ENCODE results near the gene CLK3.
"Not testable (repeated sequence)": the region's sequence is repeated elsewhere in the genome, so short reads cannot be mapped to it uniquely, and the experiment has no call there.

CLK3 gene

DNA sequence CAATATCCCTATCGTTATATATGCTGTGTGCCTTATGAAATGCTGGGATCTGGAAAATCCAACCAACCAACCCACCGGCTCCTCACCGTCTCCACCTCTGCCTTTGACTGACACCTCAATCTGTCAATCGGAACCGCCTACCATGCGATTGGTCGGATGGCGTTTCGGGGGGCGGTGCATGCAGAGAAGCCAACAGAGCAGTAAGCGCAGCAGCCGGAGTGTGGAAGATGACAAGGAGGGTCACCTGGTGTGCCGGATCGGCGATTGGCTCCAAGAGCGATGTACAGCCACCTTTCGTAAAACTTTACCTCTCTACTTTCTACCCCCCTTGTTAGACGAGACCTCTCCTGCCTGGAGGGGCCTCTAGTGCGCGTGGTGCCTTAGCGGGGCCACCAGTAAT is 6.3 kb downstream of the CLK3 start:
- DNase-seq: no peak

DNA sequence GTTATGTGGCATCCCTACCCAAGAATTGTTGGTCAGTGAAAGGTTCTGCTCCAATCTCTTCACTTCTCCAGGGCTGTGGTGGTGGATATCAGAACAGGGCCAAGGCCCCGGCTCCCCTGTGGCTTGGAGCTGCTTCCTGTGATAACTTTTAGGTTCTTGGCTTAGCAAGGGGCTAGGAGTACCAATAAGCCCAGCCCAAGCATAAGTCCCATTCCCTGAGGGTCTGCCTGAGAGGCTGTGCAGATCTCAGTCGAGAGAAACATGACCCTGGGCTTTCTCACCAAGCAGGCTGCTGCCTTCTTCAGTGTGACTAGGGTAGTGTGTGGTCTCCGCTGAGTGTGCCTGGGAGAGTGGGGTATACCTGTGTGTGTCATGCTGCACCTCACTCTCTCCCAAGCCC is 7.1 kb downstream of the CLK3 start:
- no peak for DNase-seq

DNA sequence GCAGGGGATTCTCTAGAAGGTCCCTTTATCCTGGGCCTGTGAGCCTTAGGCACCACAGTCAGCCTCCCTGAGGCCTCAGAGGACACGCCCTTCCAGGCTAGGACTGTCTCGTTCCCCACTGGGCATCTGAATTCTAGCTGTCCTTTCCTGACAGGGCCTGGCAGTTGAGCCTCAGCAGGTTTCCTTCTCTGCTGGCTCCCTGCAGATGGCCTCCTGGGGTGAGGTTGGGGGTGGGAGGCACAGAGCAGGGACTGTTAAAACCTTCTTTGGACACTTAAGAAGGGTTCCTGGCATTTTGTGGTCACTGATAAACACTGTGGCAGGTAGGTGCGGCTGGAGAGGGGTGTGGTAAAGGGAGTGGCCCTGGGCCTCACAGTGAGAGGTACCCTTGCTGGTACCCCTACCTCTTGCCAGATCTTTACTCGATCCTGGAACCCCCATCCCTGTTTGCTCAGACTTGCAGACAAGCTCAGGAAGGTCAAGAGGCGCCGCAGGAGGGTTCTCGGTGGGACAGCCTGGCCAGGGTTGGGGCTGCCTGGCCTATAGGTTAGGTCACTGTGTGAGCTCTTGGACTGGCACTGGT is 8.5 kb downstream of the CLK3 start:
- DNase-seq: no peak

DNA sequence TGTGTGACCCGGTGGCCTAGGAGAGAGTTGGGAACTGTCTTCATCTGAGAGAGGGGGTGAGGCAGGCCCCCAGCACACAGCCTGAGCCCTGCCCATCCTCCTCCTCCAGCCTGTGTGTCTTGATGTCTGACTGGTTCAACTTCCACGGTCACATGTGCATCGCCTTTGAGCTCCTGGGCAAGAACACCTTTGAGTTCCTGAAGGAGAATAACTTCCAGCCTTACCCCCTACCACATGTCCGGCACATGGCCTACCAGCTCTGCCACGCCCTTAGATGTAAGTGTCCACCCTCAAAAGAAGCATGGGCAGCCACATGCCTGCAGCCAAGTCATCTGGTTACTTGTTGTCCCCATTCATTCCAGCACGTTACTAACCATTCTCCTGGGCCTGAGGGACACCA is 10.1 kb downstream of the CLK3 start:
- DNase-seq: no peak

DNA sequence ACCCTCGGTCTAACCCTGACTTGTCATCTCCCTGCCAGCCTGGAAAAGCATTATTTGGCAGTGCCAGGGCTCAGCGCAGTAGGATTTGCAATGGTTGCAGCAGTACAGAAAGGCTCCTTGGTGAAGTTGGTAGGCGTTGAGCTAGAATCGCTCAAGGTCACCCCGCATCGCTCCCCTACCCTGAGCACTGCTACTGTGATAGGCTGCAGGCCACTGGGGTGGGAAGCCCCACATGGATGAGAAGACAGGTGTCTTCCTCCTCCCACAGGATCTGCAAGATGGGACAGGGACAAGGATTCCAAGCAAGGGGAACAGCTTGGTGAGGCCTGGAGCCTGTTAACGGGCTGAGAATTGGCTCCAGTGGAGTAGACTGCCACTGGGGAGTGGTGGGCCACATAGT is 10.7 kb downstream of the CLK3 start:
- no peak for DNase-seq

DNA sequence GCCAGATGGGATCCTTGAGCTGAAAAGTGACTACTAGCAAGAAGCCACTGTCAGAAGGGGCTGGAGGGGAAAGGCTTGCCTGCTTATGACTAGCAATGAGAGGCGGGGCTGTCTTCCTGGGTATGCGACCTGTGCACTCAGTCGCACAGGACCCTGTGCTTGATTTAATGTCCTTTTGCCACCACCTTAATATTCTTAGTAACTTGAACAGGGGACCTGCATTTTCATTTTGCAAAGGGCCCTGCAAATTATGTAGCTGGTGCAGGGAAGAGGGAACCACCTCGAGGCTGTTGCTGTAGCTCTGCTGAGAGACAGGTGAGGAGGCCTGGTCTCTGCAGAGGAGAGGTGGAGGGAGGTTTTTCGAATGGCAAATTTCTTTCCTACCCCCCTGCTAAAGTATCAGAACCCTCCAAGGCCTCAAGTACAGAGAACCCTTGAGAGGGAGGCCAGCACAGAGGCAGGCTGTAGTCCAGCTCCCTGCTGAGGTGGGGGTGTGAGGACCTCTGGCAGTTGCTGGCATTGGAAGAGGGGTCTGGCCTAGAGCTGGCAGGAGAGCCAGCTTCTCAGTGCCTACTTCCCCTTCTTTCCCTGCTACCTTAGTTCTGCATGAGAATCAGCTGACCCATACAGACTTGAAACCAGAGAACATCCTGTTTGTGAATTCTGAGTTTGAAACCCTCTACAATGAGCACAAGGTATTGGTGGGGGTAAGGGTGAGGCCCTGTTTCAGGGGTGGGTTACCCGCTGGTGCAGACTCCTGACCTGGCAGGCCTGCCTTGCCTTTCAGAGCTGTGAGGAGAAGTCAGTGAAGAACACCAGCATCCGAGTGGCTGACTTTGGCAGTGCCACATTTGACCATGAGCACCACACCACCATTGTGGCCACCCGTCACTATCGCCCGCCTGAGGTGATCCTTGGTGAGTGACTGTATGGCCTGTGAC is 11.4 kb downstream of the CLK3 start:
- no peak for DNase-seq

DNA sequence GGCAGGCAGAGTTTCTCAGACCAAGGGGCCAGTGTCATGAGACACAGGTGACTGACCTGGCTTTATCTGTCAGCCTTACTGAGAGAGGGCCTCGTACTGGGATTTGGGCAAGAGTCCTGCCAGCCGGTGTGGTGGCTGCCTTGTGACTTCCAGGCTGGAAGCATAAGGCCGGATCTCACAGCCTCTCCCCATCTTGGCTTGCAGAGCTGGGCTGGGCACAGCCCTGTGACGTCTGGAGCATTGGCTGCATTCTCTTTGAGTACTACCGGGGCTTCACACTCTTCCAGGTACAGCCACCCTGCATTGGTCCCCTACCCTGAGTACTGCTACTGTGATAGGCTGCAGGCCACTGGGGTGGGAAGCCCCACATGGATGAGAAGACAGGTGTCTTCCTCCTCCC is 12.1 kb downstream of the CLK3 start:
- DNase-seq: no peak

DNA sequence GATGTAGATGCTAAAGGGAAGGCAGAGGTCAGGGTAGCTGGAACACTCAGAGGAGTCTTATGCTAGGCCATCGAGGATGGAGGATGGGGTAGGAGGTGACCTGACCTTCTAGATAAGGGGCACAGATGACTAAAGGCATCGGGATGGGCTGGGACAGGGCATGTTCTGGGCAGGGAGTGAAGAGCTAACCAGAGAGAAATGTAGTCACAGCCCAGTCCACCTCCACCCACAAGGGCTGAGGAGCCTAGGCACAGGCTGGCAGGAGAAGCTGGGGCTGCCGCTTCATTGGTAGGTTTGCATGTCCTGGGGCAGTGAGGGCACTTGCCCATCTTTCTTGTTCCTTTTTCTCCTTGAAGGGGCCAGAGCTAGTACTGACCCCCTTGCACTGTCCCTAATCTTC is 12.6 kb downstream of the CLK3 start:
- DNase-seq: no peak

DNA sequence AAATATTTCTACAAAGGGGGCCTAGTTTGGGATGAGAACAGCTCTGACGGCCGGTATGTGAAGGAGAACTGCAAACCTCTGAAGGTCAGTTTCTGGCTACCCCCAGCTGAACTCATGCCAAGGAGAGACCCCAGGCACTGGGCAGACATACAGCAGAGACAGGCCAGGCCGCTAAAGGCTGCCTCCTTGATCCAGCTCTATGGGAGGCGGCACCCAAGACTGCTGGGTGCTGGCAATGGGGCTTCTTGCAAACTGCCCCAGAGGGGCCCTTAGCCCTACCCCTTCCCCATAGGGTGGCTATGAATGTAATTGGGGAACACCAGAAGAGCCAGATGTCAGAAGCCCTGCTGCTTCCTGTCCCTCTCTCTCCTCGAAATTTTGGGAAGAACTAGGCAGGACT is 13.3 kb downstream of the CLK3 start:
- DNase-seq: no peak

DNA sequence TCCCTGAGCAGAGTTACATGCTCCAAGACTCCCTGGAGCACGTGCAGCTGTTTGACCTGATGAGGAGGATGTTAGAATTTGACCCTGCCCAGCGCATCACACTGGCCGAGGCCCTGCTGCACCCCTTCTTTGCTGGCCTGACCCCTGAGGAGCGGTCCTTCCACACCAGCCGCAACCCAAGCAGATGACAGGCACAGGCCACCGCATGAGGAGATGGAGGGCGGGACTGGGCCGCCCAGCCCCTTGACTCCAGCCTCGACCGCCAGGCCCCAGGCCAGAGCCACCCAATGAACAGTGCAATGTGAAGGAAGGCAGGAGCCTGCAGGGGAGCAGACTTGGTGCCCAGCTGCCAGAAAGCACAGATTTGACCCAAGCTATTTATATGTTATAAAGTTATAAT is 14.1 kb downstream of the CLK3 start:
- not testable (repeated sequence) for DNase-seq

DNA sequence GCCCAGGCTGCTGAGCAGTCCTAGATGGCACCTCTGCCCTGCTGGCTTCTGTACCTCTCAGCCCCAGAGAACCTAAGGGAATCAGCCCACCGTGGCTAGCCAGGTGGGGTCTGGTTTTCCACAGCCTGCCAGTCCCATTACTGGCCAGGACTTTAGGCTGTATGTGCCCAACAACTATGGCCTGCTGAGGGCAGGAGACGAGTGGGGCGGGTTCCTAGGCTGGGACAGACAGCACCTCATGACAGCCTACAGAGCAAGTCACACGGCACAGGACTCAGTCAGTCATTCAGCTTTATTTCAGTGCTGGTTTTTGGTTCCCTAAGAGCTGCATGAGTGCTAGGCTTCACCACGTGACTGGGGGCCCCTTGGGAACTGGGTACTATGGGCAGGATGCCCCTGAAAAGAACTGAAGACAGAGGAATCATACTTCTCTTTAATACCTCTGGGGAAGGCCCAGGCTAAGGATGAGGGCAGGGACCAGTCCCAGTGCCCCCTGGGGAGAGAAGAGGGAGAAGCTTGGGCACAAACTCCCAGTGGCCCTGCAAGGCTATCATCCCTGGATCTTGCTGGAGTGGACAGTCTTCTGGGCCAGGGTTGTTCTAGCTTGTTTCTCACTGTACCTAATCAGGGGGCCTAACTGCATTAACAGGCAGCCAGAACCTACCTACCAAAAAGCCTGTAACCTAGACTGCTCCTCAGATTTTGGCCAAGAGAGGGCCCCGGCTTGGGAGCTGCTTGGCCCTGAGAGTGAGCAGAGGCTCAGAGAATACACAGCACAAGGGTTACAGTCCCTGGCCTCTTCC is 14.8 kb downstream of the CLK3 start:
- no peak for DNase-seq

DNA sequence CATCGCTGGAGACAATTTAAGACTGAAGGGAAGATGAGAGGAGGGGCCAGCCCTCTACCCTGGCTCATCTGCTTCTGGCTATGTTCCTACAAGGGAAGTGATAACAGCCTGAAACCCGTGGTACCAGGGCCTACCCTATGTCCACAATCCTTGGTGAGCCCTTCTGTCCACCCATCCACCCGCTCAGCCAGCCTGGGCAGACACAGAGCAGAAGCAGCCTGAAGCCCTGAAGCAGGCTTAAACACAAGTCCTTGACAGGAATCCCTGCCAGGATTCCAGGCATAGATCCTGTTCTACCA is 15.4 kb downstream of the CLK3 start:
- no peak for DNase-seq

DNA sequence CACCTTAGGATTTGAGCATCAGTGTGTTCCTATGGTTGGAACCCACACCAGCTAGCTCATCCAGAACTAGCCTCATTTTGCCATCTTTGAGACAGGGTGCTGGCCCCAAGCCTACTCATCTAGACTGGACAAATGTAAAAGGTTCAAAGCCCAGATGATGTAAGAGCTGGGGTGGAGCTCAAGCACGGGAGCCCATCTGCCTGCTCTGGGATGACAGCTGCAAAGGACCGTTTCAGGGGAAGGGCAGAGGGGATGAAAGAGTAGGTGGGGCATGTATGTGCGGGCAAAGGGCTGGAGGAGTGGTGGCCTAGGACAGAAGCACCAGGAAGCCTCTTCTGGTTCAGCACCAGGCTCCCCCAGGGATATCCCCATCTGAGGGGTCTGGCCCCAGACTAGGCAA is 15.8 kb downstream of the CLK3 start:
- no peak for DNase-seq

DNA sequence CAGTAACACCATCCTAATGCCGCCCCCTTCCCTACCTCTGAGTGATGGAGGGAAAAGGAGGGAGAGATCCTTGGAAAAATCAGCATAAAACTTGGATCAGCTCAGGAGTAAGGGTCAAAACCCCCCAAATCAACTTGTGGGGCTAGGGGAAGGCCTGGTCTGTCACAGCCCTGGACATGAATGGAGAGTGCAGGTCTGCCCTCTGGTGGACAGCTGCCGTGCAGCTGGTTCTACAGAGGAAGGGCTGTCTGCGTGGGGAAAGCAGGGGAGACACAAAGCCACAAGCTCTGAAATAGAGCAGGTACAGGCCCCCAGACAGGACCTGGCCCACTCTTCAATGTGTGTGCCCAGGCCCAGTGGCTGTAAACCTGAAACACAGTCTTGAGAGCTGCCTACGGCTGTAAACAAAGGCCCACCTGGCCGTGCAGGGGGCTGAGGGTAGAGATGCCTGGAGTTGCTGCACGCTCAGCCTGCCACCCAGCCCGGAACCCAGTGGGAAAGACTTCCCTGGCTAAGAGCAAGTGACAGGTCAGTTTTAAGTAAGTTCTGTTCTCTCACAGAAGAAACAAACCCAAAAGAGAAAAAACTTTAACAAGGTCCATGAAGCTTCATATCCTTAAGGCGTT is 16.4 kb downstream of the CLK3 start:
- no peak for DNase-seq

DNA sequence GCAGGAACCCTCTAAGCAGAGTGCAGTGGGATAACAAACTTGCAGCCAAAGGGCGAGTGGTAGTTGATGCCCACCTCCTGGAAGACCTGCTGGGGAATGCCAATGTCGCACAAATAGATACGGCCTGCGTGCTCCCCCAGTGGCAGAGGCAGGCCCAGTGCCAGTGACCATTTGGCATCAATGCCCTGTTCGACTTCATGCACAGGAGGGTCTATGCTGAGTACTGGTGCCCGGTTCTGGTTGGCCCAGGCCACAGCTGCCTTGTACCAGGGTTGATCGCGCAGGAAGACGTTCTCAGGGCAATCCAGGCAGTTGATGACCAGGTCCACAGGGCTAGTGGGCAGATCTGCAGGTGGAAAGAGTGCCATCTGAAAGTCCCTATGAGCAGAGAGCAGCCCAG is 17.0 kb downstream of the CLK3 start:
- no peak for DNase-seq

DNA sequence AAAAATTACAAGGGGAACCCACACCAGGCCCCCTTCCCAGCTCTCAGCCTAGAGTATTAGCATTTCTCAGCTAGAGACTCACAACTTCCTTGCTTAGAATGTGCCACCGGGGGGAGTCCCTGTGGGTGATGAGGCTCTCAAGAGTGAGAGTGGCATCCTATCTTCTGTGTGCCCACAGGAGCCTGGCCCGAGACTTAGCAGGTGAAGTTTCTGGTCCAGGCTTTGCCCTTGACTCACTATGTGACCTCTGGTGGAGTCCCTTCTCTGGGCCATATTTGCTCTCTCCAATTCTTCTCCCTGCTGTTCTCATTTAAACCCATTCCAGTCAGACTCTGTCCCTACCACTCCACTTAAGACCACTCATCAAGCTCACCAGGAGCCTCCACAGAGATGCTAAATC is 18.1 kb downstream of the CLK3 start:
- DNase-seq: no peak

DNA sequence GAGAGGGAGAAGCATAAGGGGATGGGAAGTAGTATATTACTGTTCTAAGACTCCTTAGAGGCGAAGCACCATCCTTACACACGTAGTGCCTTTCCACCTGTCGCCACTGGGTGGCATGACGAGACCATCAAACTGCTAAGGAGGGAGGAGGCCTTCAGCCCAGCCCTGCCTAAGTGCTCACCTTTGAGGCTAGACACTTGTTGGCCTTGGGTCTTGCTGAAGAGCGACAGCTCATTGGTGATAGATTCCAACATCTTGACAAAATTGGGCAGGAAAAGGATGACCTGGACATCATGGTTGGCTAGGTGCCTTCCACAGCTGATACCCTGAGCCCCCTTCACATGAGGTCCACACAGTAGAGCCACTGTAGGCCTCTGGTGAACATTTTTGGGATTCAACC is 19.6 kb downstream of the CLK3 start:
- no peak for DNase-seq

DNA sequence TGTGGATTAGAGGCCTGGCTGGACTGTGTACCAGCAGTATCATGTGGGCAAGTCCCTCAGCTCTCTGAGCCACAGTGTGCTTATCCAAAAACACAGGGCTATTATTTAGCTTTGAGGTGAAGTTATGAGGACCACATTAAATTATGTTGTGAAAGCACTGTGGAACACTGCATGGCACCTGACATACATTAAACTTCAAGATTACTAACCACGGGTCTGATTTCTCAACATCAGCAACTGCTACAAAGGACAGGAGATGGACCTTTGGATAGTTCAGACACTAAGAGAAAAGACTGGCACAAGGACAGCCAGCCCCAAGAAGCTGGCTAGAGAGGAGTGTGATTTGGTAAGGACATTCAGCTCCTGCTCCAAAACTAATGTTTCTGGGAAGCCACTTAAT is 21.3 kb downstream of the CLK3 start:
- DNase-seq: no peak

DNA sequence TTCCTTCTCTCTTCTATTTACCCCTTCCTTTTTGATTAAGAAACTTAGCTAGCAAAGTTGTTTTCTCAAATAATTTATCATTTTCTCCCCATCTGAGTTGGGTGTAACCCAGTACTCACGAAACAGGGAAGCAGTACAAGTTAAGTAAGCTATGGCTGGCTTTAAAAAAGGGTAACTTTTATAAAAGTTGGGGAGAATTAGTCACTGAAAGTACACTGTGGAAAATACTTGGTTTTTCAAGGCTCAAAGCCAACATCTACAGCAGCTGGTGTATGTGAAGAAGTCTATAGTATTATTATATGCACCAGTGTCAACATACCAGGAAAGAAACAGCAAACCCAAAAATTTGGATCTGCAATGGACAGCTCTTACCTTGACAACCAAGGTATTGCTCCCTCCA is 25.5 kb downstream of the CLK3 start:
- no peak for DNase-seq

DNA sequence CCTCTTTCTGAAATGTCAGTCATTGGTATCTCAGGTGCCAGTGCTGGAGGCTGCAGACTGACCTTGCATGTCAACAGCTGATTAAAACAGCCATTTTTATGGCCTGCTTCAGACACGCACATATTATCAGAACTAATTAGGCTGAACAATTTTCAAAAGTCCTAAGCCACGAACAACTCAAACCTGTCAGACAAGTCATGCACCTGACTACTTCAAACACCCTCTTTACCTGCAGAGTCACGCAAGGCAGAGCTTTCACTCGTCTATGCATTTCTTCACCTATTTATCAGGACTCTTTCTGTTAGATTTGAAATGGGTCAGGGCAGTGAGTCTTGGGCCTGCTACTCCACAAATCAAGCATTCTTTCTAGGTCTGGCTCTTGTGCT is 26.7 kb downstream of the CLK3 start:
- DNase-seq: peak; percentile 26

DNA sequence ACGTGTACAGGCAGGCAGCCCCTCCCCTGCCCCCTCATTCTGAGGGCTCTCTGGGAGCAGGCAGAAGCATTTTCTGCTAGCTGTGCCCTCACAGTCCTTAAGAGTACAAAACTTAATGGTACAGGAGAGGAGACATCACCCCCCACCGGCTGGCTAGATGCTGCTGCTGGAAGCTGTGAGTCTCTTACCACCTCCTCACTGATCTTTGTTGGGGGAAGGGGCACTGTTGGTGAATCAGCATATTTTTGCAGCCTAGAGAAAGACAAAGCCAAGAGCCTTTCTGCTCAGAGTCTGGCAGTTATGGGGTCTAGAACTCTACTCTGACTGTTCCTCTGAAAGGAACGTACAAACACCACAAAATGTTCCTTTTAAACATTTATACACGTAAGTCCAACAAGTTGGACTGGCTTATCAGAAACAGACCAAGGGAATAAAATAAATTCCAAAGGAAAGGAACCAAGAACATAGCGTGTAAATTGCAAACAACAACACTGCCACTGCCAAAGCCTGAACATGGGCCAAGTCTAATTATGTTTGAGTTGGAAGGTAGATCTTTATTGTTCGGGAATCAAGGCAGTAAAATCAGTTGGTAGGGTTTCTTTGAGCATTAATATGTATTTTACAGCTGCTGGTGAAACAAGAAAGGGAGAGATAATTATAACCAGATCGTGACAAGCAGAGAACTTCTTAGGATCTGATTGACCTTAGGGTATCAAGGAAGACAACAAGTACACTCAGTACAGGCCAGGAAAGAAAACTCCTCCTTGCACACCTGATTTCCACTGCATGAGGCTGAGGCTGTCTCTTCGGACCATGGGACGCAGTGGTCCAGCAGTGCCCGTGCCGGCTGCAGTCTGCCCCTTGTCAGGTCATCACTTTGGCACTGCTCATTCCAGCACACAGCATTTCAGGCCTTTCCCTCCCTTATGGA is 27.4 kb downstream of the CLK3 start:
- DNase-seq: peak; percentile 11

DNA sequence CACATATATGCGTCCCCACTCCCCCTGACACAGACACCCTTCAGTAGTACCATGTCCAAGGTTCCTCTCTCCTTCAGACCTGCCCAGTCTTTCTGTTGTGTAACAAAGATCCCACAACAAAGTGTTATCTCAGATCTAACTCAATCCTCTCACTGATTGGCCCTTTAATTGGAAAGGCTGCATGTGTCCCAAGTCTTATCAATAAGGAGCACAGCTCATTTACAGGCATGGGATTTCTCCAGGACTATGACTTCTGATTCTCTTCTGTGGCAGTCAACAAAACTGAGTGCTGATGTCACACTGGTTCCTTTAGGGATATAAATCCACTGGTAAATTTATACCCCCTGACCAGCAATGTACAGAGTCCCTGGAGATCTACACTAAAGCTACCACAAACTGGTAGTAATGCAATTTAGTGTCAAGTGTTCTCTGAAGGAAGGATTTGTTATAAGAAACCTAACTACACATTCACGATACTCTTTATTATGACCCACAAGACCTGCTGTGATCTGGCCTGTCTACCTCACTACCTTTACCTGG is 28.1 kb downstream of the CLK3 start:
- no peak for DNase-seq

Data from NCI-H2029 treated with DMSO at 0.1 percent for 48 hours (cell line).